Measurements from ENCODE around the gene MED8. TPM values are rescaled to one million over a fixed set of nuclear protein-coding genes. Genes with fewer than 3 reads are reported as not detected.

Gene MED8
- total RNA-seq, 1 experiment from 2014 or later, result 31.1 TPM

DNA sequence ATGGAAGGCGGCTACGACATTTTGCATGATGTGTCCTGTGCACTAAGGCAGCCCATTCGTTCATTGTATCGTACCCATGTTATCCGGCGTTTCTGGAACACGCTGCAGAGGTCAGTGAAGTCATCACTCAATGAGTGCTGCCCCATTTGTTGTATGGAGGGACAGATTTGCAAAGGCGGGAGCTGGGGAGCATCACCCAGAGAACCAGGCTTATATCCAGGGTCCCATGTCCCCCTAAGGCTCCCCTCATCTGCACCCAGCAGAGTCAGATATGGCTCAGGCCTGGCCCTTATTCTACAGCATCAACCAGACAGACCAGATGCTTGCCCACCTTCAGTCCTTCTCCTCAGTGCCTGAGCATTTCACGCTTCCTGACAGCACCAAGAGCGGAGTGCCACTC, 31.3 kb upstream of the MED8 start:
- intact Hi-C loops (cut with micrococcal nuclease; ENCODE audit: unreplicated experiment), result no loop called here
- no peak overlapping the region for H3K4me3 Mint-ChIP-seq (ENCODE audit: low read depth, unreplicated experiment)
- peaks cover 25% of the 10 kb centered on the region for H3K36me3 Mint-ChIP-seq (ENCODE audit: insufficient read depth, unreplicated experiment)
- CTCF ChIA-PET, result no interaction called here
- DNase-seq, result no peak
- BruUV-seq (replicated peaks), result no TSS peak
- no peaks in the 10 kb centered on the region for H3K27me3 Mint-ChIP-seq (ENCODE audit: unreplicated experiment)
- no peak overlapping the region for H3K27ac Mint-ChIP-seq (ENCODE audit: unreplicated experiment)
- peaks cover 8% of the 10 kb centered on the region for H3K4me1 Mint-ChIP-seq (ENCODE audit: low read depth, unreplicated experiment)
- TF ChIP-seq, protein P1, sequence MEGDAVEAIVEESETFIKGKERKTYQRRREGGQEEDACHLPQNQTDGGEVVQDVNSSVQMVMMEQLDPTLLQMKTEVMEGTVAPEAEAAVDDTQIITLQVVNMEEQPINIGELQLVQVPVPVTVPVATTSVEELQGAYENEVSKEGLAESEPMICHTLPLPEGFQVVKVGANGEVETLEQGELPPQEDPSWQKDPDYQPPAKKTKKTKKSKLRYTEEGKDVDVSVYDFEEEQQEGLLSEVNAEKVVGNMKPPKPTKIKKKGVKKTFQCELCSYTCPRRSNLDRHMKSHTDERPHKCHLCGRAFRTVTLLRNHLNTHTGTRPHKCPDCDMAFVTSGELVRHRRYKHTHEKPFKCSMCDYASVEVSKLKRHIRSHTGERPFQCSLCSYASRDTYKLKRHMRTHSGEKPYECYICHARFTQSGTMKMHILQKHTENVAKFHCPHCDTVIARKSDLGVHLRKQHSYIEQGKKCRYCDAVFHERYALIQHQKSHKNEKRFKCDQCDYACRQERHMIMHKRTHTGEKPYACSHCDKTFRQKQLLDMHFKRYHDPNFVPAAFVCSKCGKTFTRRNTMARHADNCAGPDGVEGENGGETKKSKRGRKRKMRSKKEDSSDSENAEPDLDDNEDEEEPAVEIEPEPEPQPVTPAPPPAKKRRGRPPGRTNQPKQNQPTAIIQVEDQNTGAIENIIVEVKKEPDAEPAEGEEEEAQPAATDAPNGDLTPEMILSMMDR (IDR thresholded peaks at IDR 0.05; ENCODE audit: unreplicated experiment), result no peak
- no peaks in the 10 kb centered on the region for H3K9me3 Mint-ChIP-seq (ENCODE audit: low read depth, unreplicated experiment)

DNA sequence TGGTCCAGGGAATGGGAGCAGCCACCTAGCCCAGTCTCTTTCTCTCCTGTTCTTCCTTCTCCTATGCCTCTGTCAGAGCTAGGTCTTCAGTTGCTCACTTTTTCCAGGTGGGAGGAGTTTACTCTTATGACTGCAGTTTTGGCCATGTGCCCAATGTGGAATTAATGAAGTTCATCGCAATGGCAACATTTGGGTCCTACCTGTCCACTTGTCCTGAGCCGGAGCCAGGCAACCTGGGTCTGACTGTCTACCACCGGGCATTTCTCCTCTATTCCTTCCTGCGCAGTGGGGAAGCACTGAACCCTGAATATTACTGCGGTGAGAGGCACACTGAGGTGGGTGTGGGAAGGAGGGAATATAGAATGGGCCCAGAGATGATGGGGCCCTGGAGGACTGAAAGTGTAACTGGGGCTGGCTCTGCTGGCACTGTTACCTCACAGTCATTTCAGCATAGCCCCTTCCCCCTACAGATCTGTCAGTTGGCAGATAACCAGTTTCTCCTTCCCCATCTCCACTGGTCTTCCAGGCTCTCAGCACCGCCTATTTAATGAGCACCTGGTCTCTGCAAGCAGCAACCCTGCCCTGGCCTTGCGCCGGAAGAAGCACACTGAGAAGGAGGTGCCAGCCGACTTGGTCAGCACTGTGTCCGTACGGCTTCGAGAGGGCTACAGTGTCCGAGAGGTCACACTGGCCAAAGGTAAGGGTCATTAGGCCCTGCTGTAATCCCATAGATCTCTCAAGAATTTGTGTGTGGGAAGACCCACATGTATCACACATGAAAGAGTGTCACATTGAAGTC, 30.2 kb upstream of the MED8 start:
- no peak for DNase-seq
- Mint-ChIP-seq H3K4me3 (ENCODE audit: low read depth, unreplicated experiment) (no peak overlapping the region), H3K4me1 (ENCODE audit: low read depth, unreplicated experiment) (peaks cover 8% of the 10 kb centered on the region), H3K27ac (ENCODE audit: unreplicated experiment) (no peak overlapping the region), H3K9me3 (ENCODE audit: low read depth, unreplicated experiment) (no peaks in the 10 kb centered on the region), H3K27me3 (ENCODE audit: unreplicated experiment) (no peaks in the 10 kb centered on the region), H3K36me3 (ENCODE audit: insufficient read depth, unreplicated experiment) (peaks cover 24% of the 10 kb centered on the region)
- intact Hi-C loops (cut with micrococcal nuclease; ENCODE audit: unreplicated experiment), result no loop called here
- TF ChIP-seq, protein P1 (IDR thresholded peaks at IDR 0.05; ENCODE audit: unreplicated experiment), result no peak
- CTCF ChIA-PET, result no interaction called here
- BruUV-seq (replicated peaks), result no TSS peak

DNA sequence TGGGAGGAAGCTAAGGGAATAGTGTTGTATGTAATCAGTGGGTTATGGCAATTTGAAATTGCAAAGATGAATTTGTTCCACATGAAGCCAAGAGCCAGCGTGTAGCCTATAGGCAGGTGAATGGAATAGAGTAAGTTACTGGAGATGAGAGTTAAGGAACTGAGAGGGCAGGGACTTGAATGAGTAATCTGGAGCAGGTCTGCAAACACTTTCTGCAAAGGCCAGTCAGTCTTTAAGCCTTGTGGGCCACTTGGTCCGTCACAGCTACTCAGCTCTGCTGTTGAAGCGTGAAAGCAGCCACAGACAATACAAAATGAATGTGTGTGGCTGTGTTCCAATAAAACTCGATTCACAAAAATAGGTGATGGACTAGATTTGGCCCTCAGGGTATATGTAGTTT, 29.3 kb upstream of the MED8 start:
- no TSS peak for BruUV-seq (replicated peaks)
- H3K36me3 Mint-ChIP-seq (ENCODE audit: insufficient read depth, unreplicated experiment), result peaks cover 16% of the 10 kb centered on the region
- CTCF ChIA-PET, result interaction anchor here (0.7 to 0.9 kb wide), 2 partner anchors 30 to 37 kb away, joined by 3 to 4 read pairs; no protein-coding TSS in a partner anchor
- no peak for DNase-seq
- no peak overlapping the region for H3K27ac Mint-ChIP-seq (ENCODE audit: unreplicated experiment)
- H3K9me3 Mint-ChIP-seq (ENCODE audit: low read depth, unreplicated experiment), result no peaks in the 10 kb centered on the region
- H3K4me1 Mint-ChIP-seq (ENCODE audit: low read depth, unreplicated experiment), result peaks cover 8% of the 10 kb centered on the region
- no peaks in the 10 kb centered on the region for H3K27me3 Mint-ChIP-seq (ENCODE audit: unreplicated experiment)
- TF ChIP-seq, protein P1 (IDR thresholded peaks at IDR 0.05; ENCODE audit: unreplicated experiment), result no peak
- intact Hi-C loops (cut with micrococcal nuclease; ENCODE audit: unreplicated experiment), result no loop called here
- no peak overlapping the region for H3K4me3 Mint-ChIP-seq (ENCODE audit: low read depth, unreplicated experiment)

DNA sequence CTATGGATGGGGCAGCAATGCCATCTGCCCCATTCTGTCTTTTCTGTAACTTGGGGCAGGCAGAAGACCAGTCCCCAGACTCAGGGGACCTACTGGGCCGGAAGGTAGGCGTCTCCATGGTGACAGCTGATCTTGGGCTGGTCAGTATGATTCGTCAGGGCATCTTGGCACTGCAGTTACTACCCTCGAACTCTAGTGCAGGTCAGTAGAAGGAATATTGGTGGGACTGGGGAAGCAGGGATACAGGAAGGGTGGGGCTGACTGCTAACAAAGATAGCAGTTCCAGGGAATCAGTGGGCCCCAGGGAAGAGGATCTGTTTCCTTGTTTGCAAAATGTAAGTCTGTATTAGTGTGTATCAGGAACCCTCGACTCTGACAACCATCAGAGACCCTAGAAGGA, 26.3 kb upstream of the MED8 start:
- no peaks in the 10 kb centered on the region for H3K9me3 Mint-ChIP-seq (ENCODE audit: low read depth, unreplicated experiment)
- peaks cover 12% of the 10 kb centered on the region for H3K36me3 Mint-ChIP-seq (ENCODE audit: insufficient read depth, unreplicated experiment)
- DNase-seq, result no peak
- no peak overlapping the region for H3K4me3 Mint-ChIP-seq (ENCODE audit: low read depth, unreplicated experiment)
- TF ChIP-seq, protein P1 (IDR thresholded peaks at IDR 0.05; ENCODE audit: unreplicated experiment), result no peak
- BruUV-seq (replicated peaks), result no TSS peak
- no peak overlapping the region for H3K27ac Mint-ChIP-seq (ENCODE audit: unreplicated experiment)
- no peaks in the 10 kb centered on the region for H3K4me1 Mint-ChIP-seq (ENCODE audit: low read depth, unreplicated experiment)
- no peaks in the 10 kb centered on the region for H3K27me3 Mint-ChIP-seq (ENCODE audit: unreplicated experiment)
- intact Hi-C loops (cut with micrococcal nuclease; ENCODE audit: unreplicated experiment), result no loop called here
- CTCF ChIA-PET, result no interaction called here
